Measurements from ENCODE around the gene LDLRAD2. TPM values are rescaled to one million over a fixed set of nuclear protein-coding genes. Genes with fewer than 3 reads are reported as not detected.

The LDLRAD2 gene
- total and polyA plus RNA-seq, 7 experiments from 2014 or later, result 0.66 to 0.86 TPM; not detected in 5

DNA sequence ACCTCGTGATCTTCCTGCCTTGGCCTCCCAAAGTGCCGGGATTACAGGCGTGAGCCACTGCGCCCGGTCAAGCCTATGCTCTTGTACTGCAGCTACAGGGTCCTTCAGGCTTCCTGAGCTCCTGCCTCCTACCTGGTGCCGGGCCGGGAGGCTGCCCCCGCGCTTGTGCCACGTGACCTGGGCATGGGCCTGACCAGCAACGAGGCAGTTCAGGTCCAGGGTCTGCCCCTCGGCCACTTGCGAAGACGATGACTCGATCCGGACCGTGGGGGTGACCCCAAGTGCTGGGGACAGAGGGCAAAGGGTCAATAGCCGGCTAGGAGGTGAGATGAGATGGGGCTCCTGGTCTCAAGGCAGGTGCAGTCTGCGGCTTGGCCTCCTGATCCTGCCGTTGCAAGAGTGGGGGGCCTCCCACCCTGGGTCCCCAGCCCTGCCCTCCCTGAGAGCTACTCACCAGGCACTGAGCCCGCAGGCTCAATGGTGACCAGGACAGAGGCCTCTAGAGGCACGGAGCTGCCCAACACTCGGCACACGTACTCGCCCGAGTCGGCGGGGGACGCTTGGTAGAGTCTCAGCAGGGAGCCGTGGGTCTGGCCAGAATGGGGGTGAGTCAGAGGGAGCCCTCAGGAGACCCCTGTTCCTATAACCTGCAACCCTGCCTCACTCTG lies 38.0 kb downstream of the LDLRAD2 start:
- Mint-ChIP-seq H3K4me1 (peaks cover 0 to 5% (median 0%) of the 10 kb centered on the region in 7 donors), H3K36me3 (peaks cover 0 to 4% (median 0%) of the 10 kb centered on the region in 5 donors), H3K27ac (no peak overlapping the region), H3K4me3 (no peak overlapping the region), H3K9me3 (no peaks in the 10 kb centered on the region), H3K27me3 (no peaks in the 10 kb centered on the region)
- ChIA-PET CTCF (no interaction called here), POLR2A (no interaction called here)
- Histone ChIP-seq H3K9me3 (ENCODE audit: control insufficient read depth in 2 of 3, low read length in 3 of 3) (no peaks in the 10 kb centered on the region), H3K4me3 (ENCODE audit: low read length) (no peak overlapping the region), H3K27ac (ENCODE audit: low read depth, low read length) (no peak overlapping the region), H3K36me3 (ENCODE audit: control insufficient read depth in 2 of 3, insufficient read depth in 3 of 3, low read length in 3 of 3) (no peaks in the 10 kb centered on the region), H3K4me1 (ENCODE audit: control insufficient read depth in 2 of 2, insufficient read depth in 2 of 2, low read length in 2 of 2) (no peaks in the 10 kb centered on the region), H3K27me3 (ENCODE audit: control insufficient read depth in 2 of 2, insufficient read depth in 2 of 2, low read length in 2 of 2) (no peaks in the 10 kb centered on the region)
- no peak for ATAC-seq
- DNase-seq, result no peak
- intact Hi-C loops (cut with micrococcal nuclease), result no loop called here

DNA sequence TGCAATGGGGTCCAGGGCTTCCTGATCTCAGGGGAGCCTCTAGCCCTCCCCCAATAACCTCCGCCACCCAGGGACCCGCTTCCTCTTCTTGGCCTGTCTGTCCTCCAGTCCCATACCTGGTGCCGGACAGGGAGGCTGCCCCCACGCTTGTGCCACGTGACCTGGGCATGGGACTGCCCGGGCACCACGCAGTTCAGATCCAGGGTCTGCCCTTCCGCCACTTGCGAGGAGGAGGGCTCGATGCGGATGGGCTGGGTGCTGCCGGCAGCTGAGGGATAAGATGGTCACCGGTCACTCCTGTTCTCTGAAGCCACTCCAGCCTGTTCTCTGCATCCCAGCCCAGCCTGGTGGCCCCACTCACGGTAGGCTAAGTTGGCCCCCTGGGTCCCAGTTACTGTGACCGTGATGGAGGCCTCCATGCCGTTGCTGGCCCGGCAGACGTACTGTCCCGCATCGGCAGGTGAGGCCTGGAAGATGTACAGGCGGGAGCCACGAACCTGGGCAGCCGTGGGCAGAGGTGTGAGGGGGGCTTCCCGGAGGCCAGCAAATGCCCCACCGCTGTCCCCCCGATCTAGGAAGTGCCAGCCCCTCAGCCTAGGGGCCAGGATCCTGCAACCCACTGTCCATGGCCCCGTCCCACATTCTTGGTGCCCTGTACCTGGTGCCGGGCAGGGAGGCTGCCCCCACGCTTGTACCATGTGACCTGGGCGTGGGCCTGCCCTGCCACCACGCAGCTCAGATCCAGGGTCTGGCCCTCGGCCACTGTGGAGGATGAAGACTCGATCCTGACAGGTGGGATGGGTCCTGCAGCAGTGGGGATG lies 39.6 kb downstream of the LDLRAD2 start:
- H3K27ac ChIP-seq (ENCODE audit: low read depth, low read length), result no peak overlapping the region
- CTCF ChIA-PET, result no interaction called here
- H3K36me3 ChIP-seq (ENCODE audit: control insufficient read depth in 2 of 3, insufficient read depth in 3 of 3, low read length in 3 of 3), result no peaks in the 10 kb centered on the region
- no peaks in the 10 kb centered on the region for H3K9me3 ChIP-seq (ENCODE audit: control insufficient read depth in 2 of 3, low read length in 3 of 3)
- POLR2A ChIA-PET, result no interaction called here
- H3K4me3 Mint-ChIP-seq, result no peak overlapping the region
- no peaks in the 10 kb centered on the region for H3K9me3 Mint-ChIP-seq
- H3K4me1 Mint-ChIP-seq, result peaks cover 0 to 5% (median 0%) of the 10 kb centered on the region in 7 donors
- intact Hi-C loops (cut with micrococcal nuclease), result no loop called here
- DNase-seq (no peak), ATAC-seq (peak; percentile 11)
- no peaks in the 10 kb centered on the region for H3K4me1 ChIP-seq (ENCODE audit: control insufficient read depth in 2 of 2, insufficient read depth in 2 of 2, low read length in 2 of 2)
- H3K27me3 ChIP-seq (ENCODE audit: control insufficient read depth in 2 of 2, insufficient read depth in 2 of 2, low read length in 2 of 2), result no peaks in the 10 kb centered on the region
- peak overlapping the region in 1 of 9 donors; percentile 32 for H3K27ac Mint-ChIP-seq
- no peaks in the 10 kb centered on the region for H3K27me3 Mint-ChIP-seq
- H3K36me3 Mint-ChIP-seq, result peaks cover 0 to 4% (median 0%) of the 10 kb centered on the region in 5 donors
- no peak overlapping the region for H3K4me3 ChIP-seq (ENCODE audit: low read length)

DNA sequence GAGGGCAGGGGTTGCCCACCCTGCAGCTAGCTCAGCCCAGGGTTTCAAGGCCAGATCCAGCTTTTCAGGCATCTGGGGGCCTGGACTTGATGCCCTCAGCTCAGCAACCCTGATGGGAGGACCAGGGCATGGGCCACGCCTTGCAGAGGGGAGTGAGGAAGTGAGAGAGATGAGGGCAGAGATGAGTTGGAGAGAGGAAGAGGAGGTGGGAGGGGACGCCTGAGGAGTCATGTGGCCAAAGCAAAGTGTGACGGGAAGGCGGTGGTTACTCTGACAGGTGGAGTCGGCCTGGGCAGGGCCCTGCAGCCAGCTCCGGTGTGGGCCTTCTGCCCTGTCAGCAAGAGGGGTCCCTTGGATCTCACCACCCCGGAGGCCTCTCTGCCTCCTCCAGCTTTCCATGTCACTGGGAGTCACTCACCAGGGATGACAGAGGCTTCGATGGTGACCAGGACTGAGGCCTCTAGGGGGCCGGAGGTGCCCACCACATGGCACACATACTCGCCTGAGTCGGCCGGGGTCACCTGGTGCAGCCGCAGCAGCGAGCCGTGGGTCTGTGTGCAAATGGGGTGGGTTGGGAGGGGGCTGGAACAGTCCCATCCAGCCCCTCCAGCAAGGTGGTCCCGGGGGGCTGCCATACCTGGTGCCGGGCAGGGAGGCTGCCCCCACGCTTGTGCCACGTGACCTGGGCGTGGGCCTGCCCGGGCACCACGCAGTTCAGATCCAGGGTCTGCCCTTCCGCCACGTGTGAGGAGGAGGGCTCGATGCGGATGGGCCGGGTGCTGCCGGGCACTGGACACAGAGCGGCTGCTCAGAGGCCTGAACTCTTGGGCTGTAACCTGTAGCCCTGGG lies 40.4 kb downstream of the LDLRAD2 start:
- Mint-ChIP-seq H3K27ac (peak overlapping the region in 1 of 9 donors; percentile 32), H3K9me3 (no peaks in the 10 kb centered on the region), H3K4me1 (peaks cover 0 to 6% (median 0%) of the 10 kb centered on the region in 7 donors), H3K27me3 (no peaks in the 10 kb centered on the region), H3K4me3 (no peak overlapping the region), H3K36me3 (peaks cover 0 to 4% (median 0%) of the 10 kb centered on the region in 5 donors)
- Histone ChIP-seq H3K9me3 (ENCODE audit: control insufficient read depth in 2 of 3, low read length in 3 of 3) (no peaks in the 10 kb centered on the region), H3K27me3 (ENCODE audit: control insufficient read depth in 2 of 2, insufficient read depth in 2 of 2, low read length in 2 of 2) (no peaks in the 10 kb centered on the region), H3K4me1 (ENCODE audit: control insufficient read depth in 2 of 2, insufficient read depth in 2 of 2, low read length in 2 of 2) (no peaks in the 10 kb centered on the region), H3K4me3 (ENCODE audit: low read length) (no peak overlapping the region), H3K36me3 (ENCODE audit: control insufficient read depth in 2 of 3, insufficient read depth in 3 of 3, low read length in 3 of 3) (no peaks in the 10 kb centered on the region), H3K27ac (ENCODE audit: low read depth, low read length) (no peak overlapping the region)
- CTCF ChIA-PET, result no interaction called here
- ATAC-seq (peak; percentile 49), DNase-seq (no peak)
- POLR2A ChIA-PET, result no interaction called here
- intact Hi-C loops (cut with micrococcal nuclease), result no loop called here

DNA sequence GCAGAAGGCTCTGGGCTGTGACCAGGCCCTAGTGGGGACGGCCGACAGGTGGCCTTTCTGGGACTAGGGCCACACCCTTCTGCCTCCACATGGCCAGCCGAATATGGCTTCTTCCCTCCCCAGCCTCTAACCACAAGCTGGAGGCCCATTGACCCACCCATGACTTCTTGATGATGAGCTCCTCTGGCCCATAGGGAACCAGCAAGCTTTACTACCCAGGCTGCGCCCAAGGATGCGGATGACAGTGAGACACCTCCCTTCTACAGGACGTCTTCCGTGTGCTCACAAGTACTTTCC lies 41.0 kb downstream of the LDLRAD2 start:
- H3K9me3 Mint-ChIP-seq, result peaks cover 0 to 1% (median 0%) of the 10 kb centered on the region in 11 donors
- Histone ChIP-seq H3K4me3 (ENCODE audit: low read length) (no peak overlapping the region), H3K4me1 (ENCODE audit: control insufficient read depth in 2 of 2, insufficient read depth in 2 of 2, low read length in 2 of 2) (no peaks in the 10 kb centered on the region), H3K27ac (ENCODE audit: low read depth, low read length) (no peak overlapping the region), H3K9me3 (ENCODE audit: control insufficient read depth in 2 of 3, low read length in 3 of 3) (no peaks in the 10 kb centered on the region), H3K36me3 (ENCODE audit: control insufficient read depth in 2 of 3, insufficient read depth in 3 of 3, low read length in 3 of 3) (peaks cover 0 to 2% (median 0%) of the 10 kb centered on the region in 3 experiments), H3K27me3 (ENCODE audit: control insufficient read depth in 2 of 2, insufficient read depth in 2 of 2, low read length in 2 of 2) (no peaks in the 10 kb centered on the region)
- intact Hi-C loops (cut with micrococcal nuclease), result no loop called here
- H3K4me3 Mint-ChIP-seq, result no peak overlapping the region
- H3K27me3 Mint-ChIP-seq, result no peaks in the 10 kb centered on the region
- ATAC-seq (no peak), DNase-seq (no peak)
- CTCF ChIA-PET, result no interaction called here
- peaks cover 0 to 10% (median 0%) of the 10 kb centered on the region in 7 donors for H3K4me1 Mint-ChIP-seq
- POLR2A ChIA-PET, result no interaction called here
- peaks cover 0 to 4% (median 0%) of the 10 kb centered on the region in 5 donors for H3K36me3 Mint-ChIP-seq
- H3K27ac Mint-ChIP-seq, result no peak overlapping the region

DNA sequence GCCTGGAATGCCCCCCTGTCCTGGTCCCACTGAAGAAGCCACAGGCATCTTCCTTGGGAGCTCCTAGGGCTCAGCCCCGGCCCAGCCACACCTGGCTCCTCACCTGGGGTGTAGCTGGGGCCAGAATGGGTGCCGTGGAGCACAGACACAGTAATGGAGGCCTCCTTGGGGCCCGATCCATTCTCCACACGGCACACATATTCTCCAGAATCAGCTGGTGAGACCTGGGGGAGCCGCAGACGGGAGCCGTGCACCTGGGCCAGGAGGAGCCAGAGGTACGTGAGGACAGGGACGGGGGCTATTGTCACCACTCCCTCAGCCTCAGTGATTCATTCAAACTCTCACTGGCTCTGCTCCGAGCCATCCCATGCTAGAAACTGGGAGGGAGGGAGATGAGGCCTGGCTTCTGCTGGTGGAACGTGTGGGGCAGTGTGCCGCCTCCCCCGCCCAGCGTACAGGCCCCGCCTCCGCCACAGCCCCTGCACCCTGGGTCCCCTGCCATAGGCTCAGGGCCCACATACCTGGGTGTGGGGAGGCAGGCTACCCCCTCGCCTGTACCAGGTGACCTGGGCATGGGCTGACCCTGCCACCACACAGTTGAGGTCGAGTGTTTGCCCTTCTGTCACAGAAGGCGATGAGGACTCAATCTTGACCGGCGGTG lies 42.2 kb downstream of the LDLRAD2 start:
- CTCF ChIA-PET, result interaction anchor here (0.6 kb wide), 1 partner anchor 1260 kb away, joined by 3 read pairs; no protein-coding TSS in a partner anchor
- Histone ChIP-seq H3K27ac (ENCODE audit: low read depth, low read length) (no peak overlapping the region), H3K9me3 (ENCODE audit: control insufficient read depth in 2 of 3, low read length in 3 of 3) (no peaks in the 10 kb centered on the region), H3K36me3 (ENCODE audit: control insufficient read depth in 2 of 3, insufficient read depth in 3 of 3, low read length in 3 of 3) (peaks cover 0 to 8% (median 0%) of the 10 kb centered on the region in 3 experiments), H3K4me3 (ENCODE audit: low read length) (no peak overlapping the region), H3K27me3 (ENCODE audit: control insufficient read depth in 2 of 2, insufficient read depth in 2 of 2, low read length in 2 of 2) (no peaks in the 10 kb centered on the region), H3K4me1 (ENCODE audit: control insufficient read depth in 2 of 2, insufficient read depth in 2 of 2, low read length in 2 of 2) (no peaks in the 10 kb centered on the region)
- H3K4me1 Mint-ChIP-seq, result peaks cover 0 to 10% (median 0%) of the 10 kb centered on the region in 7 donors
- H3K27me3 Mint-ChIP-seq, result no peaks in the 10 kb centered on the region
- H3K9me3 Mint-ChIP-seq, result peaks cover 0 to 1% (median 0%) of the 10 kb centered on the region in 11 donors
- peaks cover 0 to 4% (median 0%) of the 10 kb centered on the region in 5 donors for H3K36me3 Mint-ChIP-seq
- ATAC-seq (no peak), DNase-seq (no peak)
- H3K4me3 Mint-ChIP-seq, result no peak overlapping the region
- intact Hi-C loops (cut with micrococcal nuclease), result no loop called here
- H3K27ac Mint-ChIP-seq, result no peak overlapping the region
- POLR2A ChIA-PET, result no interaction called here

DNA sequence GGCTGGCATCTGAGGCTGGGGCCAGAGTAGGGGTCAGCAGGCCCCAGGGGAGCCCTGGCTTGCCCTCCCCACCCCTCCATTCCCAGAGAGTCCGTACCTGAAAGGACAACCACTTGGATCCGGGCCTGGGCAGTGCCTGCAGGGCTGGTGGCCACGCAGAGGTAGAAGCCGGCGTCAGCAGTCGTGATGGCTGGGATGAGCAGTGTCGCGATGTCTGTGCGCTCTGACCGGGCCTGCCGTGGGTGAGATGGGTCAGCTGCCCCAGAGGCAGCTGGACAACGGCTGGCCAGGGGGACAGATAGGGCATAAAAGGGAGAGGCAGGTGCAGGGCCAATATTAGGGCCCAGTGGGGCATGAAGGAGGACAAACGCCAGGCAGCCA lies 42.7 kb downstream of the LDLRAD2 start:
- intact Hi-C loops (cut with micrococcal nuclease), result no loop called here
- DNase-seq (no peak), ATAC-seq (no peak)
- CTCF ChIA-PET, result no interaction called here
- Mint-ChIP-seq H3K27me3 (no peaks in the 10 kb centered on the region), H3K4me1 (peaks cover 0 to 10% (median 0%) of the 10 kb centered on the region in 7 donors), H3K4me3 (no peak overlapping the region), H3K27ac (no peak overlapping the region), H3K9me3 (peaks cover 0 to 1% (median 0%) of the 10 kb centered on the region in 11 donors), H3K36me3 (peaks cover 0 to 4% (median 0%) of the 10 kb centered on the region in 5 donors)
- POLR2A ChIA-PET, result no interaction called here
- H3K4me1 ChIP-seq (ENCODE audit: control insufficient read depth in 2 of 2, insufficient read depth in 2 of 2, low read length in 2 of 2), result no peaks in the 10 kb centered on the region
- H3K36me3 ChIP-seq (ENCODE audit: control insufficient read depth in 2 of 3, insufficient read depth in 3 of 3, low read length in 3 of 3), result peaks cover 0 to 8% (median 0%) of the 10 kb centered on the region in 3 experiments
- H3K27ac ChIP-seq (ENCODE audit: low read depth, low read length), result no peak overlapping the region
- no peaks in the 10 kb centered on the region for H3K27me3 ChIP-seq (ENCODE audit: control insufficient read depth in 2 of 2, insufficient read depth in 2 of 2, low read length in 2 of 2)
- no peaks in the 10 kb centered on the region for H3K9me3 ChIP-seq (ENCODE audit: control insufficient read depth in 2 of 3, low read length in 3 of 3)
- H3K4me3 ChIP-seq (ENCODE audit: low read length), result no peak overlapping the region
